HG02759 (cell line): ENCODE measurements around the gene ANKRD39.
A peak's percentile ranks its signal among the peaks of the same experiment; 100 is the strongest.

Experiments used
- ATAC-seq: cut with Tn5 transposase; IDR thresholded peaks from one replicate; pipeline ENCODE4 v1.9.1; 2021; ENCODE audit warnings: mild to moderate bottlenecking, moderate library complexity; ENCODE audit not compliant: unreplicated experiment

The ANKRD39 gene

DNA sequence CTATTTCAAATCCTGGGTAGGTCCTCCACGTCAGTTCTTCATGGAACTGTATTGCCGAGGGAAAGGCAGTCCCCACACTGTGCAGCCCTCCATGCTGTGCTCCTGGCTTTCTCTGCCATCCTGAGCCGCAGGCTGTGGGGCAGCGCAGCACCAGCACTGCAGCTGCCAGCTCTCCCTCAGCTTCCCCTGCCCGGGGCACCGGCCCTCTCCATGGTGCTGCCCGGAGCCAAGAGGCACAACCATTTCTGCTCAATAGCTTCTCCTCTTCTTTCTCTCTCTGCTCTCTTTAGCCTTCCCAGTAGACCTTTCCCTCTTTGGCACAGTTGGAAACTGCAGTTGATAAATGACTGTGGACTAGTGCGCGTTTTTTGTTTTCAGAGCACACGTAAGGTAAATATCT, 26.1 kb downstream of the ANKRD39 start:
- ATAC-seq: no peak

DNA sequence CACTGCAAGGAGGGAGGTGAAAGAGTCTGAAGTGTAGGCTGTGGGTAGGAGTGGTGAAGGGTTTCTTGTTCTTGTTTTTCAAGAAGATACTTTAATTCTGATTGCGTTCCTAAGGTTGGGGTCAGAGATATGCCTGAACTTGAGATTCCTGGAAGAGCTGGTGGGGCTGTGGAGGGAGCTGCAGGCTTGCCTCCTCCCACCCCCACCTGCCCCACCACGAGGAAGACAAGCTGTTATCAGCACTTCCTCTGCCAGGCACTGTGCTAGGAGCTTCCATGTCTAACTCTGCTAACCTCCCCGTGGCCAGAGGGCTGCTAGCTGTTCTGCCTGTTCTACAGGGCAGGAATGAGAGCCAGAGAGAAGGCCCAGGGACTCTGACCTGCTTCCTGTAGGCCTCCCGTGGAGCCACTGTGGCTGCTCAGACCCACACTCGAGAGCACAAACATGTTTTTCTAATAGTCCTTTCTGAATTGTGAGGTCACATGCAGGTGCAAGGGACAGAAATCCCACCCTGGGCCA, 27.7 kb downstream of the ANKRD39 start:
- no peak for ATAC-seq

DNA sequence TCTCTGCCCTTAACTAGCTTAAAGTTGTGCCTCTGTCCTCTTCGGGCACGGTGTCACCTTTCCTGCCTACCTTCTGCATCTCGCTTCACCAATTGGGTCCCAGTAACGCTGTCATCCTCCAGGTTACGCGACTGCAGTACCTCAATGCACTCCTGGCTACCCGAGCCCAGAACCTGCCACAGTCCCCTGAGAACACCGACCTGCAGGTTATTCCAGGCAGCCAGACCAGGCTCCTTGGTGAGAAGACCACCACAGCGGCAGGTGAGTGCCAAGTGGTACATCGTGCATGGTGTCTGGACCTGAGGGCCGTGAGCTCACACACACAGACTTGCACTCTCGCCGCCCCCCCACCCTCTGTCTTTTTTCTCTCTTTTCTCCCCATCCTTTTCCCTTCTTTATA, 28.9 kb downstream of the ANKRD39 start:
- ATAC-seq: no peak

DNA sequence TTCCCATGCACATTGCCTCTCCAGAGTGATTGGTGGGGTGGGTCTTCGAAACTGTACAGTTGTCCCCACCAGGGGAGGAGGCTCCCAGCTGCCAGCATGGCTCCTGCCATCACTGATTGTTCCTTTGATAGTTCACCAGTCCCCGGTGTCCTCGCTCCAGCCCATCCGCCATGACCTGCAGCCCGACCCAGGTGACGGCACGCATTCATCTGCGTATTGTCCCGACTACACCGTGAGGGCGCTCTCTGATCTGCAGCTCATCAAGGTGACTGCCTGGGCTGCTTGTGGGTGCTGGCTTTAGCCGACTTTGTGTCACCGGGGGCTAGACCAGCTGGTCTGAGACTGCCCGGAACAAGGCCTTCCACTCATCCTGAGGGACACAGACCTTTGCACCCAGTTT, 29.4 kb downstream of the ANKRD39 start:
- no peak for ATAC-seq

DNA sequence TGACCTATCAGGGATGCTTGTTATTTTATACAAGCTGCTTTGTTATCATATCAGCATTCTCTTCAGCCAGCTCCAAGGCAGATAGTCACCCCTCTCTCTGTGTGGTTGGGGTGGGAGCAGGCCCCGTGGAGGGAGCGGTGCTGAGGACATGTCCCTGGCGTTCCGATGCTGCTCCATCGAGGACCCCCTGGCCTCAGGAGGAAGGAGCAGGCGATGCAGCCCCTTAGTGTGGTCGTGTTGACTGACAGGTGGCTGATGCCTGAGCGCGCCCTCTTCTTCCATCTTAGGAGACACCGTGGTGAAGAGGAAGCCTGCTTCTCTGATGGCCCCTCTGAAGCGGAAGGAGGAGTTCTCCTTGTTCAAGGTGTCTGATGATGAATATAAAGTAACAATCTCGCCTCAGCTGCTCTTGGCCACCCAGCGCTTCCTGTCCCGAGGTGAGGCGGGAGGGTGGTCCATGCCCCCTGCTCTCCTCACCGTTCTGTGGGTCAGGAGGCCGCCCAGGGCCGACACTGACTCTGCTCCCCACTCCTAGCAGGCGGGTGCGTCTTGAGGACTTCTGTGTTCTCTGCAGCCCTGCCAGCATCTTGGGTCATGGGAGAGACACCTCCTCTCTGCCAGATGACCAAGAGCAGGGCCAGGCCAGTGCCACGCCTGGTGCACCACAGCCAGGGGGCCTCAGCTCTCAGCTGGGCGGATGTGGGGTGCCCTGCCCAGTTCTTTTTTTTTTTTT, 31.1 kb downstream of the ANKRD39 start:
- ATAC-seq: no peak

DNA sequence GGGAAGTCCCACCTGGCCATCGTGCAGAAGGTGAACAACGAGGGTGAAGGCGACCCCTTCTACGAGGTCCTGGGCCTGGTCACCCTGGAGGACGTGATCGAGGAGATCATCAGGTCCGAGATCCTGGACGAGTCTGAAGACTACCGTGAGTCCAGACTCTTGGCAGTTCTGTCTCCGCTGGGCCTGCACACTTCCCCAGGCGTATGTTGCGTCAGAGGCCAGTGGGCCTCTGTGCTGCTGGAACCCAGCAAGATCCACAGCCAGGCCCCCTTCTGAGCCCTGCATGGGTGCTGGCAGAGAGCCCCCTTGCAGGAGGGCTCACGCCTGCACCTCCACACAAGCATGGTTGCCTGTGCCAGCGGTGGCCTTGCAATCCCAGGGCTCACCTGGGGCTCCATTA, 32.8 kb downstream of the ANKRD39 start:
- no peak for ATAC-seq

DNA sequence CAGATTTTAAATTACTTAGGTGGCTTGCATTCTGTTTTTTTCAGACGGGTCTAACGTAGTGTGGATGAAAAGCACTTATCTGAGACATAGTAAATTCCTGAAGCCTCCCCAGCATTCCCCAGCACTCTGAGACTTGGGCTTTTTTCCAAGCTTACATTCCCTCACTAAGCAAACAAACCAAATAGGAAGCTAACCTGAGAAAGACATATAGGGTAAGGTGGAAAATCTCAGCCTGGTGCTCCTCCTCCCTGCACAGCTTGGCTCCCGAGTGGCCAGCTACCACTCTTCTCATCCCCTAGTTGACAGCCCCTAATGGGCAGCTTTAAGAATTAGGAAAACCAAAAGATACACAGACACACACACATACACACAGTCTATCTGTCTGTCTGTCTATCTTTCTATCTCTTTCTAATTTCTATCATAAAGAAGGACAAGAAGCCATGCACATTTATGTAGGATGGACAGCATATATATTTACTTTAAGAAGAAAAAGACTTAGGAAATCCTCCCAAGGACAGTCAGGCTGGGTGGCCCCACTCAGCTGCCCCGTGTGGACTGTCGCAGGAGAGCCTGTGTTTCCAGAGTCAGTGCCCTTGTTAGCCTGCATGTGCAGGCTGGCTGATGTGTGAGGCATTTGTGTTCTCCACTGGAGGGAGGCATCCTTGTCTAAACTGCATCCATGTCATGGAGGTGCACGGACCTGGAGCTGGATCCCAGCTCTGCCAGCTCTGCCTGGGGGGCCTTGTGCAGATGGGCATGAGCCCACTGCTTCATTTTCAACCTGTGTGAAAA, 33.5 kb downstream of the ANKRD39 start:
- no peak for ATAC-seq

DNA sequence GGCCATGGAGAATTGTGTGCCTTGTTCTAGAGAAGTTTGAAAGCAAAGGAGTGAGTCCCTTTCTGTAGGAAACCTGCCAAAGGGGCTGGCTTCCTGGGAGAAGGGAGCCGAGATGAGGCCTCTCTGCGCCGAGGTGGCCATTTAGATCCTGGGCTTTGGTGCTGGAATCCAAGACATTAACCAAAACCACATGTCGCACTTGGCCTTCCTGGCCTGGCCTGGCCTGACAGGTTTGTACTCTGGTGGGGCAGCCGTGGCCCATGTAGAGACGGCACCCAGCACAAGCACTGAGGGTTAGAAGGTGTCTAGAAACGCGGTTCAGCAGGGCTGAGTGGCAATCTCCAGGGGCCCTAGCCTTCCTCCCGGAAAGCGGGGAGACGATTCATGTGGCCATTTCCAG, 34.6 kb downstream of the ANKRD39 start:
- no peak for ATAC-seq

DNA sequence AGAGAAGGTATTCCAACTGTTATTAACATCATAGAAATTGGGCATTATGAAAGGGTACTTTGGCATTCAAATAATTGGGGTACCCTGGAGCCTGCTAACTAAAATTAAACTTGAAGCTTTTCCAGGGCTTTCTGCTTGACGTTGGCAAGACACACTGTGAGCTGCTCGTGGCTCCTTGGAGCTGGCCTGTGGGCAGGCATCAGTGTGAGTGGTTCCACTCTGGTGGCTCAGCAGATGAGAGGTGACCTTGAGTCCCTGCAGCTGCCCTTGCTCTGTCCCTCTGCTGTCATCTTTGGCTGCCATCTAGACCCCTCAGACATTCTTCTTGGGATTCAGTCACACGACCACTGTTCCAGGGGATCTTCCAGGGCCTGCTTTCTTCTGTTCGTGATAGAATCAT, 35.0 kb downstream of the ANKRD39 start:
- no peak for ATAC-seq

DNA sequence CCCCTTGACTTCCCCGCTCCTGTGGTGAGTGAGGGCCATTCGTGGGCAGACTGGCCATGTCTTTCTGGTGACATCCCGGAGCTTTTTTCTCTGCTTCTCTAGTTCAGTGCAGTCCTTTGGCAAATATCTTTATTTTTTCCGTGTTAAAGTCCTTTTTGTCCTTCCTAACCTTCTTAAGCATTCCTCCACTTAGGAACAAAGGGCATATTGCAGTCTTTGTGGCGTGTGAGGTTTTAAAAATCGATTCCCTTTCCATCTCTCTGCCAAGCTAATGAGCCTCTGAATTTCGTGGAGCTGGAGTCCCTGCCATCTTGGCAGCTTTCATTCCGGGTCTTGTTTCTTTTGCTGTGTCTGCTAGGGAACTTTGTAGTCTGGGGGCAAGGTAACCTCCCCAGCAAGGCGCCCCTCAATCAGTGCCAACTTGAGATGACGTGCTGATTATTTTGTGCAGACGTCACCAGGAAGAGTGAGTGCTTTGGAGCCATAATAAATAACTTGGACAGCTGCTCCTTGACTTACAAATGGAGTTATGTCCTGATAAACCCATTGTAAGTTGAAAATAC, 36.6 kb downstream of the ANKRD39 start:
- no peak for ATAC-seq

DNA sequence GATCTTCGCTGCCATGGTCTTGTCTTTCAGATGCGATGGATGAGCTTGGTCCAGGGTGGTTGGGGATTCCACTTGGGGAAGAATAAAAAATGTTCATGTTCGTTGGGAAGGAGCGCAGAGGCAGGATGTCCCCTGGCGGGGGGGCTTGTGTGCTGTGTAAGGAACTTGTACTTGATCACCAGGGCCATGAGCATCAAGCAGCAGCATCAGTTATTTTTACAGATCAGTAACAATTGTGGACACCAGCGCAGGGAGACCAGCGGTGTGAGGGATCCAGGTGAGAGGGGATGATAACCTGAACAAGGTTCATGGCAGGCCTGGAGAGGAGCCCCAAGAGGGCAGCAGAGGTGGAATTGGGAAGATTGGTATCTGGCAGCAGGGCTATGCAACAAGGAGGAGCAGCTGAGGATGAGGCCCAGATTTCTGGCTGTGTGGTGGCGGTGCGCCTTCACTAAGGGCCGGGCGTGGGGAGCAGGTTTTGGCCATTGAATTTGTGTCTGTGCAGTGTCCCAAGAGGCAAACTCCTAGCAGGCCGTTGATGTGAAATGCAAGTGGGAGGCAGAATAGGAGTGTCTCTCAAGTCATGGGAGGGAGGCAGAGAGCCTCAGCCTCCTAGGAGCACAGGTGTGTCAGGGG, 37.8 kb downstream of the ANKRD39 start:
- no peak for ATAC-seq

DNA sequence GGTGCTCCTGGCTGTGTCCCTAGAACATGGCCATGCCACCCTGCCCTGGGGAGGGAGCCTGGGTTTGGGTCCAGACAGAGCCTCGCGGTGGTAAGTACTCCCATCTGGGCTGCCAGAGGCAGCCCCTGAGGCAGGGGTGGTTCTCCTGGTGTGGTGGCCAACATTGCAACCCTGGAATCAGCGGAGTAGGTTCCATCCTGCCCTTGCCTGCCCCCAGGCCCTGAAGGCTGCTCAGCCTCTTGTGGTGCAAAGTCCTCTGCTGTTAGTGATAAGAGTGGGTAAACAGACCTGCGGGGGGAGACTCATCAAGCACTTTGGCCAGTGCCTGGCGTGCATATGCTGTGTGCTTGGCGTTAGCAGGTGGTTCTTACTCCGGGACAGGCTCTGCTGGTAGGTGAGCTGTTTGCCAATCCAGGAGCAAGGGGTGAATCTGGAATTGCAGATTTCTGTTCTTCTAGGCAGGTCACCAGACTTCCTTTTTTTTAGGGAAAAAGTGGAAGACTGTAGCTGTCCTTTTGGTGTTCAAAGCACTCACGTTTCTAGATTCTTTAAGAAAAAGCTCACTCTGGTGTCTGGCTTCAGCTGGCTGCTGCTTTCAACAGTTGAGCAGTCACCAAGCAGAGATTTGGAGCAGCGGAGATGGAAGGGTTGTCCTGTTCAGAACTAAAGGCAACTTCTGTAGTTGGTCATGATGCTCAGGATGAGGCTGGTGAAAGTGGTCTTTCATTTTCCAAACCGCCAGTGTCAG, 38.5 kb downstream of the ANKRD39 start:
- no peak for ATAC-seq

DNA sequence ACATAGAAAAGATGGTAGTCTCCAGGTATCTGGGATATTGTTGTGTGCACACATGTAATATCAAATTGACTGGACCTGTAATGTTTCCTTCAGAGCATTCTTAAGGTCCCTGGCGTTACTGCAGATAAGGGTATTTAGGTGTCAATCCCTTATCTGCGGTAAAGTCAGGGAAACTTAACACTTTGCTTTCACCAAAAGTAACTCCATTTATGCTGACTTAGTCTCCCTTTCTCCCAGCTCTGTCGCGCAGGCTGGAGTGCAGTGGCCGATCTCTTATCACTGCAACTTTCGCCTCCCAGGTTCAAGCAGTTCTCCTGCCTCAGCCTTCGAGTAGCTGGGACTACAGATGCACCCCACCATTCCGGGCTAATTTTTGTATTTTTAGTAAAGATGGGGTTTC, 39.9 kb downstream of the ANKRD39 start:
- no peak for ATAC-seq

DNA sequence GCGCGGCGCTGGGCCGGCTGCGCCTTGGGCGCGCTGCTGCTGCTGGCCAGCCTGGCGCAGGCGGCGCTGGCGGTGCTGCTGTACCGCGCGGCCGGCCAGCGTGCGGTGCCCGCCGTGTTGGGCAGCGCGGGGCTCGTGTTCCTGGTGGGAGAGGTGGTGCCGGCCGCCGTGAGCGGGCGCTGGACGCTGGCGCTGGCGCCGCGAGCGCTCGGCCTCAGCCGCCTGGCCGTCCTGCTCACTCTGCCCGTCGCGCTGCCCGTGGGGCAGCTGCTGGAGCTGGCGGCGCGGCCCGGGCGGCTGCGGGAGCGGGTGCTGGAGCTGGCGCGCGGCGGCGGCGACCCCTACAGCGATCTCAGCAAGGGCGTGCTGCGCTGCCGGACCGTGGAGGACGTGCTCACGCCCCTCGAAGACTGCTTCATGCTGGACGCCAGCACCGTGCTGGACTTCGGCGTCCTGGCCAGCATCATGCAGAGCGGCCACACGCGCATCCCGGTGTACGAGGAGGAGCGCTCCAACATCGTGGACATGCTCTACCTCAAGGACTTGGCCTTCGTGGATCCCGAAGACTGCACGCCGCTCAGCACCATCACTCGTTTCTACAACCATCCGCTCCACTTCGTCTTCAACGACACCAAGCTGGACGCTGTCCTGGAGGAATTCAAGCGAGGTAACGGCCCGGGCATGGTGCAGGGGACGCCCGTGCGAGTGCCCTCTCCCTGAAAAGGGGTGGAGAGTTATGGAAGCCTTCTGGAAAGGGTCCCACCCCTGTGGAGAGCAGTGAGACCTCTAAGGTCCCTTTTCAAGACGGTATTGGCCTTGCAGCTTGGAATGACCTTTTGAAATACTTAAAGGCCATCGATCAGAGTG, 40.7 kb downstream of the ANKRD39 start:
- no peak for ATAC-seq

DNA sequence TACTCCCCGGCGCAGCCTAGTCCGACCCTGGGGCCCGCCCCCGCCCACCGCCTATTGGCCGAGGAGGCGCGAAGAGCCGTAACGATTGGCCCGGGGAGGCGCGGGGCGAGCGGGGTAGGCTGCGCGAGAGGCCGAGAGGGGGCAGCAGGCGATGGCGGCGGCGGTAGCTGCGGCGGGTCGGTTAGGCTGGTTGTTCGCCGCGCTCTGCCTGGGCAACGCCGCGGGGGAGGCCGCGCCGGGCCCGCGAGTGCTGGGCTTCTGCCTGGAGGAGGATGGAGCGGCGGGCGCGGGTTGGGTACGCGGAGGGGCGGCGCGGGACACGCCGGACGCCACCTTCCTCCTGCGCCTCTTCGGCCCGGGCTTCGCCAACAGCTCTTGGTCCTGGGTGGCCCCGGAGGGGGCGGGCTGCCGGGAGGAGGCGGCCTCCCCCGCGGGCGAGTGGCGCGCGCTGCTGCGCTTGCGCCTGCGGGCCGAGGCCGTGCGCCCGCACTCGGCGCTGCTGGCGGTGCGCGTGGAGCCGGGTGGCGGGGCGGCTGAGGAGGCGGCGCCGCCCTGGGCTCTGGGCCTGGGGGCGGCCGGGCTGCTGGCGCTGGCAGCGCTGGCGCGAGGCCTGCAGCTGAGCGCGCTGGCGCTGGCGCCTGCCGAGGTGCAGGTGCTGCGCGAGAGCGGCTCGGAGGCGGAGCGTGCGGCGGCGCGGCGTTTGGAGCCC, 41.5 kb downstream of the ANKRD39 start, which contains the start of gene CNNM3:
Gene CNNM3 (plus strand): TSS at position 142 of the 709 bp plus-strand sequence. CDS start 10 bp downstream, at position 152.
- peak; percentile 92 for ATAC-seq

DNA sequence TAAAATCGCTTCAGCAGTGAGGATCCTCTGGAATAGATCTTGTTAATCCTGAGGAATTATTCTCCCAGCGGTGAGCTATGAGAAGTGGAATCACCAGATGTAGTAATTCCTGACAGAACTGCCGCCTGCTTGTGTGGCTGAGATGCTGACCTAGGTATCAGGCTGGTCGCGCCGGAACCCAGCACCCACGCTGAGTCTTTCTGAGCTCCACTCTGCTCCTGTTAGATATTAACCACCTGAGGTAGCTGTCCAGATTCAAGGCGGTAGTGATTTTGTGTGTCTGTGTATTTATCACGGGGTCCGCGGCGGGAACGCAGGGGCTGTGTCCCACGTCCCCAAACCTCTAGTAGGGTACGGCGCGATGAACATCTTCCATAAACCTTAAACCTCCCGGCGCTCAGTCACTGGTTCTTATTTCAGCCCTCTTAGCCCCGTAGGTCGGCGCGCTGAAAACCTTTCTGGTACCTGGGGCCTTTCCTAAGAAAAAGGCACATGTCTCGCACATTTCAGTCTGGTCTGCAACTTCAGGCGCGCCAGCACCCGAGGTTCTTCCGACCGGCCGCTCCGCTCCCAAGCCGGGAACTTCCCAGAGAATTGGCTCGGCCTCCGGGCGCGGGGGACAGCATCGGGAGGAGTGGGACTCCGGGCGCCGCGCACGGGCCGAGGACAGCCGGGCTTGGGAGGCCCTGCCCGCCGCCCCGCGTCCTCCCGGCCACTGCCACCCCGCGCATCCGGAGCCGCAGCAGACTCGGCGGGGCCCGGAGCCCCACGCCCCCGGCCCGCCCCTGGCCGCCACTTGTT, 42.3 kb downstream of the ANKRD39 start:
- ATAC-seq: peak; percentile 2

DNA sequence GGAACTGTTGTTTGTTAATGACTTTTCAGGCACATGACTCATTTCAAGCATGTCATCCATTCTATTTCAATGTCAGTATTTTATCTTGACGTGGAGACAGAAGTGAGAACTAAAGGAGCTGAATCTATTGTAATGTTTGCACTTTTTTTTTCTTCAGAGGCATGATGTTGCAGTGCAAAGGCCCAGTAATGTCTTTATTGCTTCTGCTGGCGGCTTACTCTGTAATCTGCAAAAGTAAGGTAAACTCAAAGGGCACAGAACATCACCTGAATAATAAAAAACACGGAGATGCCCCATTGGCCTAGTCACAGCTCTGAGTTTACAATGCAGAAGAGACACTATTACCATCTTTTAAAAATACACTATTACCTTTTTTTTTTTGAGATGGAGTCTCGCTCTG, 44.2 kb downstream of the ANKRD39 start:
- ATAC-seq: no peak

DNA sequence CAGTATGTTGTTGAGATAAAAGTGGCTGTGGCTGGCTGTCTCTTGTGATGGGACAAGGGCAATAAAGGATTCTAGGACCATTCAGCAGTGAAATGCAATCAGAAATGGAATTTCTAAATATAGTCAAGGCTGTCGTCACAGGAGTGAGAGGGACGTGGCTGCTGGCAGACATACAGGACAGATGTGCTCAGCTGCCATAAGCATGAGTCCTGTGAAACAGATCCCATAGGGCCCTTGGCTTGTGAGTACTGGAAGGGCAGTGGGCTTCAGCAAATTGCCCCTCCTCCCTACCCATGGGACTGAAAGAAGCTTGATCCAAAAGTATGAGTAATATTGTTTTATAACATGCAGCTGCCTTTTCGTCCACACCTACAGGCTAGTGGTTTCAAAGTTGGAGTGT, 45.9 kb downstream of the ANKRD39 start:
- no peak for ATAC-seq
